MM.1S (cell line): ENCODE measurements around the gene SHC4.
A peak's percentile ranks its signal among the peaks of the same experiment; 100 is the strongest.

Experiments used
- DNase-seq: peaks from one replicate; pipeline ENCODE4 v3.0.0-alpha.2; 2015
- H2AFZ ChIP-seq: fragments of 300-600 bp; sonication (generic); 2 replicates; pipeline ENCODE4 v1.6.0; 2016; ENCODE audit warnings: antibody characterized with exemption, low read length
- H3F3A ChIP-seq: fragments of 300-600 bp; sonication (generic); 2 replicates; pipeline ENCODE4 v1.6.1; 2016; ENCODE audit warnings: mild to moderate bottlenecking, antibody characterized with exemption, low read length, moderate library complexity, mixed read lengths; ENCODE audit not compliant: insufficient read depth
- H3K27ac ChIP-seq: fragments of 300-600 bp; sonication (generic); 2 replicates; pipeline ENCODE4 v1.5.1; 2016; ENCODE audit warnings: mild to moderate bottlenecking, low read length
- H3K27me3 ChIP-seq: fragments of 300-600 bp; sonication (generic); replicated peaks from 2 replicates; pipeline ENCODE4 v1.6.0; 2016; ENCODE audit warnings: low read length; ENCODE audit not compliant: insufficient read depth
- H3K36me3 ChIP-seq: fragments of 300-600 bp; sonication (generic); replicated peaks from 2 replicates; pipeline ENCODE4 v1.6.1; 2016; ENCODE audit warnings: mild to moderate bottlenecking, low read length, mixed read lengths; ENCODE audit not compliant: insufficient read depth
- H3K4me1 ChIP-seq: fragments of 300-600 bp; sonication (generic); 2 replicates; pipeline ENCODE4 v1.6.1; 2016; ENCODE audit warnings: low read length, mixed read lengths
- H3K4me2 ChIP-seq: fragments of 300-600 bp; sonication (generic); 2 replicates; pipeline ENCODE4 v1.6.0; 2016; ENCODE audit warnings: low read depth, low read length
- H3K4me3 ChIP-seq: fragments of 300-600 bp; sonication (generic); 2 replicates; pipeline ENCODE4 v1.5.1; 2016; ENCODE audit warnings: low read length, mixed read lengths
- H3K79me2 ChIP-seq: fragments of 300-600 bp; sonication (generic); 2 replicates; pipeline ENCODE4 v1.6.1; 2016; ENCODE audit warnings: mixed run types, low read length, mixed read lengths
- H3K9ac ChIP-seq: fragments of 300-600 bp; sonication (generic); 2 replicates; pipeline ENCODE4 v1.6.1; 2016; ENCODE audit warnings: low read length, mixed read lengths
- H3K9me2 ChIP-seq: fragments of 300-600 bp; sonication (generic); replicated peaks from 2 replicates; pipeline ENCODE4 v1.6.1; 2016; ENCODE audit warnings: mild to moderate bottlenecking, low read length, mixed read lengths; ENCODE audit not compliant: insufficient read depth
- H3K9me3 ChIP-seq: fragments of 300-600 bp; sonication (generic); replicated peaks from 2 replicates; pipeline ENCODE4 v1.6.1; 2016; ENCODE audit warnings: mild to moderate bottlenecking, low read length, mixed read lengths; ENCODE audit not compliant: insufficient read depth
- H4K20me1 ChIP-seq: fragments of 300-600 bp; sonication (generic); 2 replicates; pipeline ENCODE4 v1.6.1; 2016; ENCODE audit warnings: mild to moderate bottlenecking, low read length, moderate library complexity, mixed read lengths; ENCODE audit not compliant: insufficient read depth
- CTCF ChIP-seq: fragments of 300-600 bp; sonication (generic); IDR thresholded peaks from 2 replicates; pipeline ENCODE4 v1.5.1; 2016; ENCODE audit warnings: antibody characterized with exemption, low read length, mixed read lengths
- EZH2 ChIP-seq: fragments of 300-600 bp; sonication (generic); optimal IDR thresholded peaks from 2 replicates; pipeline ENCODE3; 2017; ENCODE audit warnings: low read depth, mild to moderate bottlenecking, antibody characterized with exemption, low read length, mixed read lengths
- EZH2phosphoT487 ChIP-seq: fragments of 300-600 bp; sonication (generic); IDR thresholded peaks from 2 replicates; pipeline ENCODE4 v1.6.1; 2018; ENCODE audit warnings: antibody characterized with exemption, low read length

Gene SHC4

GRCh38 chr15:48814286-48814685 is 149.4 kb downstream of the SHC4 start:
- Histone ChIP-seq H3K4me2 (no peak overlapping the region), H2AFZ (no peak overlapping the region), H3K27ac (no peak overlapping the region), H3K27me3 (no peaks in the 10 kb centered on the region), H3K9ac (no peak overlapping the region), H4K20me1 (no peaks in the 10 kb centered on the region), H3K4me1 (peaks cover 9% of the 10 kb centered on the region), H3K4me3 (no peak overlapping the region), H3K79me2 (peaks cover 15% of the 10 kb centered on the region), H3F3A (peaks cover 7% of the 10 kb centered on the region; the same call in 1 of the 2 replicates), H3K9me3 (no peaks in the 10 kb centered on the region), H3K36me3 (no peaks in the 10 kb centered on the region), H3K9me2 (no peaks in the 10 kb centered on the region)
- TF ChIP-seq EZH2phosphoT487, result no peak
- no peak for TF ChIP-seq EZH2
- TF ChIP-seq CTCF, result no peak
- DNase-seq, result no peak

GRCh38 chr15:48811325-48811958 is 152.3 kb downstream of the SHC4 start:
- no peaks in the 10 kb centered on the region for H3K36me3 ChIP-seq
- no peaks in the 10 kb centered on the region for H3K9me3 ChIP-seq
- H3K4me3 ChIP-seq, result peak overlapping the region; percentile 72
- H3K27me3 ChIP-seq, result no peaks in the 10 kb centered on the region
- H2AFZ ChIP-seq, result peak overlapping the region; percentile 90
- TF ChIP-seq CTCF, result peak; percentile 32
- no peak for TF ChIP-seq EZH2phosphoT487
- no peaks in the 10 kb centered on the region for H3K9me2 ChIP-seq
- H3K9ac ChIP-seq, result peak overlapping the region; percentile 36; the same call in 1 of the 2 replicates
- H3K4me2 ChIP-seq, result peak overlapping the region; percentile 86
- H3K27ac ChIP-seq, result no peak overlapping the region
- peaks cover 43% of the 10 kb centered on the region for H3K79me2 ChIP-seq
- peaks cover 11% of the 10 kb centered on the region for H3K4me1 ChIP-seq
- peaks cover 7% of the 10 kb centered on the region; the same call in 1 of the 2 replicates for H3F3A ChIP-seq
- no peaks in the 10 kb centered on the region for H4K20me1 ChIP-seq
- peak; percentile 16 for DNase-seq

GRCh38 chr15:48810414-48811324 is 153.1 kb downstream of the SHC4 start, which contains the start of gene CEP152:
Gene CEP152, minus strand, starts transcription at chr15:48811069. Its CDS starts 5,420 bp downstream, at chr15:48805649.
- Histone ChIP-seq H3K4me3 (peak within 1 kb of the TSS; percentile 96), H2AFZ (peak within 1 kb of the TSS; percentile 90), H4K20me1 (no peaks in the 10 kb centered on the region), H3K9me2 (no peaks in the 10 kb centered on the region), H3K4me2 (peak within 1 kb of the TSS; percentile 86), H3K4me1 (peaks cover 11% of the 10 kb centered on the region), H3K27me3 (no peaks in the 10 kb centered on the region), H3K9ac (peak within 1 kb of the TSS; percentile 95), H3K36me3 (no peaks in the 10 kb centered on the region), H3K9me3 (no peaks in the 10 kb centered on the region), H3K27ac (peak within 1 kb of the TSS; percentile 72), H3K79me2 (peaks cover 51% of the 10 kb centered on the region), H3F3A (peaks cover 7% of the 10 kb centered on the region; the same call in 1 of the 2 replicates)
- TF ChIP-seq CTCF (no peak), EZH2phosphoT487 (no peak), EZH2 (no peak)
- DNase-seq, result peak; percentile 100
